IMR-90 (cell line): ENCODE measurements around the gene CADM2. TPM values are rescaled to one million over a fixed set of nuclear protein-coding genes. Genes with fewer than 3 reads are reported as not detected.

ENCODE experiments used
- ATAC-seq: fragments of 200-7000 bp; cut with Tn5 transposase; 2 replicates; pipeline ENCODE4 v1.9.1; 2020; ENCODE audit warnings: low read depth, mild to moderate bottlenecking, moderate library complexity
- BruUV-seq: library from RNA; stranded (reverse); fragments of 400-500 nt; replicated peaks from 2 replicates; lab custom pipeline; 2021; lab: Mats Ljungman, UMichigan
- CTCF ChIA-PET: fragments of 300-600 bp; formaldehyde crosslinking; extraction: SDS; loops from one replicate; lab custom pipeline; 2021; ENCODE audit warnings: antibody characterized with exemption; lab: Yijun Ruan, JAX
- POLR2A ChIA-PET: fragments of 300-600 bp; sonication (Branson Sonifier 250); formaldehyde crosslinking; loops from one replicate; lab custom pipeline; 2022; ENCODE audit warnings: antibody characterized with exemption; ENCODE audit not compliant: unreplicated experiment; lab: Charles Lee
- DNase-seq: peaks from one replicate; pipeline ENCODE4 v3.0.0; 2013
- H2AFZ ChIP-seq: replicated peaks from 2 replicates; pipeline ENCODE3; 2013; ENCODE audit warnings: low read length, mild to moderate bottlenecking; ENCODE audit not compliant: poor library complexity
- H2AK5ac ChIP-seq: 2 replicates; pipeline ENCODE4 v1.6.1; 2013; ENCODE audit warnings: low read depth, low read length, inconsistent platforms
- H2AK9ac ChIP-seq: replicated peaks from 2 replicates; pipeline ENCODE3; 2013; ENCODE audit warnings: mild to moderate bottlenecking, low read depth, low read length, moderate library complexity; ENCODE audit not compliant: poor library complexity
- H2BK120ac ChIP-seq: 2 replicates; pipeline ENCODE4 v1.6.1; 2013; ENCODE audit warnings: low read depth, low read length, inconsistent platforms
- H2BK15ac ChIP-seq: 3 replicates; pipeline ENCODE4 v1.6.1; 2013; ENCODE audit warnings: low read depth, low read length, inconsistent platforms
- H2BK20ac ChIP-seq: 2 replicates; pipeline ENCODE4 v1.6.1; 2013; ENCODE audit warnings: low read depth, mild to moderate bottlenecking, inconsistent platforms, low read length, moderate library complexity
- H2BK5ac ChIP-seq: 2 replicates; pipeline ENCODE4 v1.6.1; 2013; ENCODE audit warnings: mild to moderate bottlenecking, low read depth, low read length, inconsistent platforms; ENCODE audit not compliant: poor library complexity, severe bottlenecking
- H3K14ac ChIP-seq: replicated peaks from 2 replicates; pipeline ENCODE4 v1.6.1; 2013; ENCODE audit warnings: low read depth, low read length, inconsistent platforms
- H3K18ac ChIP-seq: 2 replicates; pipeline ENCODE4 v1.6.1; 2013; ENCODE audit warnings: low read depth, low read length, control low read depth
- H3K23ac ChIP-seq: 2 replicates; pipeline ENCODE4 v1.6.1; 2013; ENCODE audit warnings: low read depth, low read length, inconsistent platforms
- H3K27ac ChIP-seq: 2 replicates; pipeline ENCODE4 v1.5.1; 2013; ENCODE audit warnings: mild to moderate bottlenecking, control low read depth, low read length; ENCODE audit not compliant: insufficient read depth
- H3K27me3 ChIP-seq: 2 replicates; pipeline ENCODE4 v1.6.1; 2013; ENCODE audit warnings: low read length; ENCODE audit not compliant: control insufficient read depth, insufficient read depth
- H3K36me3 ChIP-seq: 2 replicates; pipeline ENCODE4 v1.6.1; 2013; ENCODE audit warnings: low read length, mixed read lengths; ENCODE audit not compliant: control insufficient read depth, insufficient read depth
- H3K4ac ChIP-seq: 2 replicates; pipeline ENCODE4 v1.6.1; 2013; ENCODE audit warnings: low read depth, low read length, inconsistent platforms
- H3K4me1 ChIP-seq: 2 replicates; pipeline ENCODE4 v1.6.1; 2013; ENCODE audit warnings: low read length, mixed read lengths; ENCODE audit not compliant: control insufficient read depth, insufficient read depth
- H3K4me2 ChIP-seq: 2 replicates; pipeline ENCODE4 v1.6.1; 2013; ENCODE audit warnings: low read depth, mild to moderate bottlenecking, control low read depth, low read length, moderate library complexity
- H3K4me3 ChIP-seq: 2 replicates; pipeline ENCODE4 v1.5.1; 2013; ENCODE audit warnings: low read depth, mild to moderate bottlenecking, control low read depth, low read length, moderate library complexity; ENCODE audit not compliant: insufficient read depth
- H3K56ac ChIP-seq: 2 replicates; pipeline ENCODE4 v1.6.1; 2013; ENCODE audit warnings: low read length, inconsistent platforms; ENCODE audit not compliant: insufficient read depth; ENCODE audit errors: extremely low read depth
- H3K79me1 ChIP-seq, 2 experiments: 2 replicates each; pipeline ENCODE4 v1.6.1; 2013; ENCODE audit warnings: low read length in 2 of 2, inconsistent platforms in 1 of 2, low read depth in 1 of 2
- H3K9ac ChIP-seq: 2 replicates; pipeline ENCODE4 v1.6.1; 2013; ENCODE audit warnings: low read depth, low read length, control low read depth
- H3K9me1 ChIP-seq: 2 replicates; pipeline ENCODE4 v1.6.1; 2013; ENCODE audit warnings: low read length, inconsistent platforms; ENCODE audit not compliant: insufficient read depth
- H3K9me3 ChIP-seq: 2 replicates; pipeline ENCODE4 v1.6.1; 2013; ENCODE audit warnings: low read length; ENCODE audit not compliant: control insufficient read depth, insufficient read depth
- H4K20me1 ChIP-seq: 2 replicates; pipeline ENCODE4 v1.6.1; 2013; ENCODE audit warnings: low read length, inconsistent platforms; ENCODE audit not compliant: insufficient read depth
- H4K5ac ChIP-seq: 2 replicates; pipeline ENCODE4 v1.6.1; 2013; ENCODE audit warnings: mild to moderate bottlenecking, low read depth, low read length, control low read depth
- H4K8ac ChIP-seq, 2 experiments: 2 replicates each; pipeline ENCODE4 v1.6.1; 2013; ENCODE audit warnings: low read depth in 2 of 2, low read length in 2 of 2, control low read depth in 1 of 2, inconsistent platforms in 1 of 2
- H4K91ac ChIP-seq: 2 replicates; pipeline ENCODE4 v1.6.1; 2013; ENCODE audit warnings: low read depth, low read length, inconsistent platforms; ENCODE audit not compliant: insufficient read depth
- BHLHE40 ChIP-seq: fragments of 150-350 bp; IDR thresholded peaks from 2 replicates; pipeline ENCODE4 v1.6.1; 2016; ENCODE audit warnings: mild to moderate bottlenecking, low read depth, low read length
- CEBPB ChIP-seq: IDR thresholded peaks from 2 replicates; pipeline ENCODE4 v1.6.1; 2012; ENCODE audit warnings: low read depth, low read length, improper control_type of control experiment
- CHD1 ChIP-seq: IDR thresholded peaks from 2 replicates; pipeline ENCODE4 v1.6.1; 2012; ENCODE audit warnings: low read depth, low read length, improper control_type of control experiment
- FOS ChIP-seq: fragments of 150-350 bp; IDR thresholded peaks from 2 replicates; pipeline ENCODE4 v1.6.1; 2016; ENCODE audit warnings: low read depth, low read length
- MAFK ChIP-seq: IDR thresholded peaks from 2 replicates; pipeline ENCODE4 v1.6.1; 2012; ENCODE audit warnings: low read depth, low read length, improper control_type of control experiment
- MAZ ChIP-seq: IDR thresholded peaks from 2 replicates; pipeline ENCODE4 v1.6.1; 2012; ENCODE audit warnings: low read depth, mild to moderate bottlenecking, low read length, improper control_type of control experiment, moderate library complexity, borderline replicate concordance
- MXI1 ChIP-seq: IDR thresholded peaks from 2 replicates; pipeline ENCODE4 v1.6.1; 2012; ENCODE audit warnings: low read depth, mild to moderate bottlenecking, low read length, moderate library complexity, borderline replicate concordance
- NFE2L2 ChIP-seq: fragments of 150-350 bp; IDR thresholded peaks from 2 replicates; pipeline ENCODE4 v1.6.1; 2016; ENCODE audit warnings: low read depth, mild to moderate bottlenecking, low read length
- POLR2A ChIP-seq: IDR thresholded peaks from 2 replicates; pipeline ENCODE4 v1.6.1; 2012; ENCODE audit warnings: mild to moderate bottlenecking, low read depth, low read length
- RAD21 ChIP-seq: IDR thresholded peaks from 2 replicates; pipeline ENCODE4 v1.6.1; 2012; ENCODE audit warnings: low read length, improper control_type of control experiment
- RCOR1 ChIP-seq: IDR thresholded peaks from 2 replicates; pipeline ENCODE4 v1.6.1; 2012; ENCODE audit warnings: mild to moderate bottlenecking, low read length, improper control_type of control experiment; ENCODE audit not compliant: insufficient replicate concordance
- RFX5 ChIP-seq: IDR thresholded peaks from 2 replicates; pipeline ENCODE4 v1.8.0; 2012; ENCODE audit warnings: low read depth, mild to moderate bottlenecking, low read length, moderate library complexity
- SMC3 ChIP-seq: fragments of 150-350 bp; IDR thresholded peaks from 2 replicates; pipeline ENCODE4 v1.6.1; 2016; ENCODE audit warnings: low read depth, mild to moderate bottlenecking, antibody characterized with exemption, low read length, moderate library complexity
- WGBS, 2 experiments: methylation state at CpG; one replicate each; pipeline versions ENCODE4 v1.1.5 to v1.1.7; 2013; ENCODE audit warnings: missing lambda C conversion rate in 2 of 2; ENCODE audit not compliant: insufficient read length in 1 of 2; ENCODE audit errors: extremely low coverage in 2 of 2; 5-methylcytosine and 5-hydroxymethylcytosine counted together
- dilution Hi-C: fragments of 300-500 bp; cut with HindIII; formaldehyde crosslinking; loops from one replicate; pipeline ENCODE4 v1.14.3; 2018; ENCODE audit warnings: low sequenced_read_pairs; ENCODE audit not compliant: unreplicated experiment
- in situ Hi-C: fragments of 300-500 bp; cut with MboI; formaldehyde crosslinking; loops from 3 replicates; pipeline ENCODE4 v1.14.3; 2019; ENCODE audit warnings: low sequenced_read_pairs, inconsistent platforms, mixed read lengths
- intact Hi-C: fragments of 100-400 bp; cut with micrococcal nuclease; formaldehyde crosslinking; loops from 2 replicates; pipeline ENCODE4 v1.10.0; 2022
- polyA plus RNA-seq, 3 experiments: library from polyadenylated mRNA; depleted of rRNA; stranded (reverse); fragments of >200 nt; gene quantifications; 2 replicates each; pipeline ENCODE4 v1.2.3, GENCODE V29; 2012; ENCODE audit warnings: low replicate concordance in 1 of 3
- total RNA-seq: library from RNA; depleted of rRNA; stranded (reverse); fragments of >200 nt; gene quantifications from 2 replicates; pipeline ENCODE4 v1.2.3, GENCODE V29; 2012
- TF ChIP-seq, protein P1 (sequence below): conservative IDR thresholded peaks from 2 replicates; pipeline ENCODE4 v1.5.1; 2012; ENCODE audit warnings: mild to moderate bottlenecking, low read depth, low read length, improper control_type of control experiment
- TF ChIP-seq, protein P2 (sequence below): fragments of 150-350 bp; IDR thresholded peaks from 2 replicates; pipeline ENCODE4 v1.6.1; 2017; ENCODE audit warnings: mild to moderate bottlenecking, antibody characterized with exemption, low read length, low read depth
- TF ChIP-seq, protein P3 (sequence below): fragments of 150-350 bp; IDR thresholded peaks from 2 replicates; pipeline ENCODE4 v1.6.1; 2016; ENCODE audit warnings: low read depth, mild to moderate bottlenecking, low read length, moderate library complexity, borderline replicate concordance

The CADM2 gene
- total and polyA plus RNA-seq, 2 of the 4 experiments (the other 2 are of a cell fraction) = not detected

DNA sequence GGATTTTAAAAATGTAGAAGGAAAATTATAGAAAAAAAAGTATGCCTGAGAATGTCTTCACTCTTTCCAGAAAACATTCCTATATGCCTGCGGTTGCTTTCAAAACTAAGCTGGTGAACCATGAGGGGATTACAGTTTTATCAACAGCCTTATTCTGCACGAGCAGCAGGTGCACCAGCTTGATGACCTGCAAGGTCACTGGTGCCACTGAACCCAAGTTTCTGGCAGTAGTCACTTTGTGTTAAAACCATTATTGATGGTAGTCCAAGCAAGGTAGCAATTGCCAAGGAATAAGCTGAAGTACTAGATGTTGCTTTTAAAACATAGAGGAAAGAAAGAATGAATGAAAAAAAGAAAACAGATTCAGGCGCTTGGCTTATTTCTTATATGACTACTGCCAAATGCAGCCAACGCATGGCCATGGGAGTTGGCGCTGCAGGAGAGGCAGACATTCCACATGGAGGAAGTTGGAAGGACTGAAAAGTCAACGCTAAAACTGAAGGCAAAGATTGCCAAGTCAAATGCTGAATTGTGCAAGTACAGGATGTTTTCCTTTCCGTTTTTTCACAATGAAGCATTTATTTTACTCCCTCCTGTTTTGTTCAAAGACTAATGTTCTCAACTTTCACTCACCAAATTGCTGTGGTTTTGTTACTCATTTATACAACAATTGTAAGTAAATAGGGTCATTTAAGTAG, 601.4 kb downstream of the CADM2 start:
- no peak overlapping the region for H4K8ac ChIP-seq
- H3K36me3 ChIP-seq = no peaks in the 10 kb centered on the region
- no peak overlapping the region for H3K9ac ChIP-seq
- no peak overlapping the region for H2AFZ ChIP-seq
- ChIA-PET POLR2A (no interaction called here), CTCF (no interaction called here)
- no peak overlapping the region for H4K5ac ChIP-seq
- H4K20me1 ChIP-seq = no peaks in the 10 kb centered on the region
- intact Hi-C loops = no loop called here
- no peak overlapping the region for H2AK5ac ChIP-seq
- H3K4ac ChIP-seq = no peak overlapping the region
- H2BK20ac ChIP-seq = no peak overlapping the region
- no peak overlapping the region for H2BK5ac ChIP-seq
- ATAC-seq = no peak
- WGBS, 2 experiments = no CpG with 5 or more reads among the region's 7 CpGs
- H3K9me1 ChIP-seq = no peaks in the 10 kb centered on the region
- H3K18ac ChIP-seq = no peak overlapping the region
- H3K23ac ChIP-seq = no peak overlapping the region
- no peaks in the 10 kb centered on the region for H3K4me1 ChIP-seq
- H3K56ac ChIP-seq = no peak overlapping the region
- H3K27me3 ChIP-seq = no peaks in the 10 kb centered on the region
- H3K79me1 ChIP-seq = no peaks in the 10 kb centered on the region
- in situ Hi-C loops = no loop called here
- no peak overlapping the region for H3K4me2 ChIP-seq
- H2BK120ac ChIP-seq = no peak overlapping the region
- BruUV-seq = no TSS peak
- H3K14ac ChIP-seq = no peak overlapping the region
- H3K9me3 ChIP-seq = no peaks in the 10 kb centered on the region
- no peak overlapping the region for H3K4me3 ChIP-seq
- H4K91ac ChIP-seq = no peak overlapping the region
- H2AK9ac ChIP-seq = no peak overlapping the region
- no peak overlapping the region for H2BK15ac ChIP-seq
- no peak for TF ChIP-seq RCOR1
- TF ChIP-seq RAD21 = no peak
- no peak for TF ChIP-seq FOS
- no peak for TF ChIP-seq CEBPB
- TF ChIP-seq MXI1 = no peak
- TF ChIP-seq BHLHE40 = no peak
- TF ChIP-seq NFE2L2 = no peak
- TF ChIP-seq POLR2A = no peak
- TF ChIP-seq RFX5 = no peak
- no peak for TF ChIP-seq SMC3
- TF ChIP-seq, protein P1, sequence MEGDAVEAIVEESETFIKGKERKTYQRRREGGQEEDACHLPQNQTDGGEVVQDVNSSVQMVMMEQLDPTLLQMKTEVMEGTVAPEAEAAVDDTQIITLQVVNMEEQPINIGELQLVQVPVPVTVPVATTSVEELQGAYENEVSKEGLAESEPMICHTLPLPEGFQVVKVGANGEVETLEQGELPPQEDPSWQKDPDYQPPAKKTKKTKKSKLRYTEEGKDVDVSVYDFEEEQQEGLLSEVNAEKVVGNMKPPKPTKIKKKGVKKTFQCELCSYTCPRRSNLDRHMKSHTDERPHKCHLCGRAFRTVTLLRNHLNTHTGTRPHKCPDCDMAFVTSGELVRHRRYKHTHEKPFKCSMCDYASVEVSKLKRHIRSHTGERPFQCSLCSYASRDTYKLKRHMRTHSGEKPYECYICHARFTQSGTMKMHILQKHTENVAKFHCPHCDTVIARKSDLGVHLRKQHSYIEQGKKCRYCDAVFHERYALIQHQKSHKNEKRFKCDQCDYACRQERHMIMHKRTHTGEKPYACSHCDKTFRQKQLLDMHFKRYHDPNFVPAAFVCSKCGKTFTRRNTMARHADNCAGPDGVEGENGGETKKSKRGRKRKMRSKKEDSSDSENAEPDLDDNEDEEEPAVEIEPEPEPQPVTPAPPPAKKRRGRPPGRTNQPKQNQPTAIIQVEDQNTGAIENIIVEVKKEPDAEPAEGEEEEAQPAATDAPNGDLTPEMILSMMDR = no peak
- no peak for TF ChIP-seq MAZ
- TF ChIP-seq, protein P2, sequence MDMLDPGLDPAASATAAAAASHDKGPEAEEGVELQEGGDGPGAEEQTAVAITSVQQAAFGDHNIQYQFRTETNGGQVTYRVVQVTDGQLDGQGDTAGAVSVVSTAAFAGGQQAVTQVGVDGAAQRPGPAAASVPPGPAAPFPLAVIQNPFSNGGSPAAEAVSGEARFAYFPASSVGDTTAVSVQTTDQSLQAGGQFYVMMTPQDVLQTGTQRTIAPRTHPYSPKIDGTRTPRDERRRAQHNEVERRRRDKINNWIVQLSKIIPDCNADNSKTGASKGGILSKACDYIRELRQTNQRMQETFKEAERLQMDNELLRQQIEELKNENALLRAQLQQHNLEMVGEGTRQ = no peak
- no peak for TF ChIP-seq CHD1
- TF ChIP-seq MAFK = no peak
- TF ChIP-seq, protein P3, sequence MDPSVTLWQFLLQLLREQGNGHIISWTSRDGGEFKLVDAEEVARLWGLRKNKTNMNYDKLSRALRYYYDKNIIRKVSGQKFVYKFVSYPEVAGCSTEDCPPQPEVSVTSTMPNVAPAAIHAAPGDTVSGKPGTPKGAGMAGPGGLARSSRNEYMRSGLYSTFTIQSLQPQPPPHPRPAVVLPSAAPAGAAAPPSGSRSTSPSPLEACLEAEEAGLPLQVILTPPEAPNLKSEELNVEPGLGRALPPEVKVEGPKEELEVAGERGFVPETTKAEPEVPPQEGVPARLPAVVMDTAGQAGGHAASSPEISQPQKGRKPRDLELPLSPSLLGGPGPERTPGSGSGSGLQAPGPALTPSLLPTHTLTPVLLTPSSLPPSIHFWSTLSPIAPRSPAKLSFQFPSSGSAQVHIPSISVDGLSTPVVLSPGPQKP = no peak
- dilution Hi-C loops = no loop called here
- no peak overlapping the region for H3K27ac ChIP-seq
- no peak for DNase-seq
